Measurements from ENCODE around the gene TOPORS.
A peak's percentile ranks its signal among the peaks of the same experiment; 100 is the strongest.

DNA sequence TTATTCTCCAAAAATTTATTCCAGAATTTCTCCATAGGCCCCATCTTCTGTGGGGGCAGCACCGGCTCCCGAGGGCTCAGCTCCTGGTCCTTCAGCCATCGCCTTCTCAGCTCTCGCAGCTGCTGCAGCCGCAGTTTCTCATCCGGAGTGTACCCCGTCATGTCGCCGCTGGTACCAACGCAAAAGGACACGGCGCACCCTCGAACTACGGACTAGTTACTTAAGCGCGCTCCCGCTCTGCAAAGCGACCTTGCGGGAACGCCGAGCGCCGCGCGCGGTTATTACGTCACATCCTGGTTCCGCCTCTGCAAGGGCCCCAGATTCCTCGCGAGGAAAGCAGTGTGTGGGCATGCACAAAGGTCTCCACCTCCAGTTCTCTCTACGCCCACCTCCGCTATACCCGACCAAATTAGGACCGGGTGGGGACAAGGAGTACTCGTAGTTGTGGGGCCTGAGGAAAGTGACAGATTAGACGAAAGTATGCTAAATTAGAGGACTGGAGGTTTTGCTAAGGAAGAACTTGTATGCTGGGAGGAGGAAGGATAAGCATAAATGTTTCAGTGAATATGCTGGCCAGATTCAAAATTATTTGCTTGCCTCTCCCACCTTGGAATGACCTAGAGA, 20.6 kb upstream of the TOPORS start, which contains the start of gene NDUFB6:
- peak; percentile 59 to 66 for TF ChIP-seq POLR2A (IDR thresholded peaks at IDR 0.05)
- TF ChIP-seq, protein P1, sequence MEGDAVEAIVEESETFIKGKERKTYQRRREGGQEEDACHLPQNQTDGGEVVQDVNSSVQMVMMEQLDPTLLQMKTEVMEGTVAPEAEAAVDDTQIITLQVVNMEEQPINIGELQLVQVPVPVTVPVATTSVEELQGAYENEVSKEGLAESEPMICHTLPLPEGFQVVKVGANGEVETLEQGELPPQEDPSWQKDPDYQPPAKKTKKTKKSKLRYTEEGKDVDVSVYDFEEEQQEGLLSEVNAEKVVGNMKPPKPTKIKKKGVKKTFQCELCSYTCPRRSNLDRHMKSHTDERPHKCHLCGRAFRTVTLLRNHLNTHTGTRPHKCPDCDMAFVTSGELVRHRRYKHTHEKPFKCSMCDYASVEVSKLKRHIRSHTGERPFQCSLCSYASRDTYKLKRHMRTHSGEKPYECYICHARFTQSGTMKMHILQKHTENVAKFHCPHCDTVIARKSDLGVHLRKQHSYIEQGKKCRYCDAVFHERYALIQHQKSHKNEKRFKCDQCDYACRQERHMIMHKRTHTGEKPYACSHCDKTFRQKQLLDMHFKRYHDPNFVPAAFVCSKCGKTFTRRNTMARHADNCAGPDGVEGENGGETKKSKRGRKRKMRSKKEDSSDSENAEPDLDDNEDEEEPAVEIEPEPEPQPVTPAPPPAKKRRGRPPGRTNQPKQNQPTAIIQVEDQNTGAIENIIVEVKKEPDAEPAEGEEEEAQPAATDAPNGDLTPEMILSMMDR (IDR thresholded peaks at IDR 0.05): peak in 1 of 4 experiments; percentile 34
